HG03521 (cell line): ENCODE measurements around the gene FOXA1.

Source experiments
- ATAC-seq: cut with Tn5 transposase; IDR thresholded peaks from one replicate; pipeline ENCODE4 v1.9.1; 2021; ENCODE audit warnings: mild to moderate bottlenecking, moderate library complexity; ENCODE audit not compliant: unreplicated experiment

FOXA1 gene

DNA sequence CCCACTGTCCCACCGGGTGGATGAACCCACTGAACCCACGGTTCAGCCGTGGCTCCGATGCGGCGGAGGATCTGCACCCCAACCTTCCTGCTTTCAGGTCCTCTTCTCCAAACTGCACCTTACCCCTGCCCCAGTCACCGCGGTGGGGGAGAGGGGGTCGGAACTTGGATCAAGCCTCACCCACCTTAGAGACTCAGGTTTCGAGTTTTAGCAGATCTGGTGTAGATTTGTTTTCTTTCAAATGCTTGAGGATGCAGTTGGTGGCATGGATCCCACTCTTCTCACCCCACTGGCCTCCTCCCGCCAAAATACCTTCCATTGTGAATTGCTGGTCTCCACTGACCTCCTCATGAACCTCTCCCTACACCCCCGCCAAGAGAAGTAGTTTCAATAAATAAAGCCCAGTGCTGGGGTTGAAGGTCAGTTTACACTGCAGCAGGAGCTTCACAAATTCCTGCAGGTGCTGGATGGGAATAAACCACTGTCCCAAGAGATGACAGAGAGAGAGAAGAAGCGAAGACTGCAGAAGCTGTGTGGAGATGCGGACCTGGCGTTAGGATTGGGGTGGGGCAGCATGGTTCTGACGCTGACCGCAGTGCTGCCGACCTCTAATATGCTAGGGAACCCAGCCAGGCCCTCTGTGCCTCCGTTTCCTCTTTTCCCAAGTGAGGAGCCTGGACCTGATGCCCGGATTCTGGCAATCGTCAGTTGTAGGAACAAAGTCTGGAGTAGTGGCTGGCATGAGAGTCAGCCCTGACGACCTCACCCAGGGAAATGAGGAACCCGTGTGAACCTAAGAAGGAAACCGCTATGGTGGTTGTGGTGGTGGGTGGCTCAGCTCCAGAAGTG, 7.8 kb upstream of the FOXA1 start:
- no peak for ATAC-seq

DNA sequence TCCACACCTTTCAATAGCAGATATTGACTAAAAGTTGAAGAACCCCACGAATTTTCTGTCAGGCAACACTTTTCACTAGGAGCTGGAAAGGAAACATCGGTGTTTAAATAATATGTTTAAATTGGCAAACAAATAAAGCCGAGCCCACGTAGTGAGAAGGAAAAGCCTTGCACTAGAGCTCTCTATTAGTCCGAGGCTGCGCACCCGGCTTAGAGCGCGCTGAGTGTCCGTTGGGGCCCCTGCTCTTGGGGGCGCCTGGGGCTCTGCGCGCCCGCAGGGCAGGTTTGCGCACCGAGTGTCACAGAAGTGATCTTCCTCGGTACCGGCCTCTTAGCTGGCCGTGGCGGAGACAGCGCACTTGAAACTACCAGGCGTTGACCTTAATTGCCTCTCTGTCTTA, 6.8 kb upstream of the FOXA1 start:
- no peak for ATAC-seq

DNA sequence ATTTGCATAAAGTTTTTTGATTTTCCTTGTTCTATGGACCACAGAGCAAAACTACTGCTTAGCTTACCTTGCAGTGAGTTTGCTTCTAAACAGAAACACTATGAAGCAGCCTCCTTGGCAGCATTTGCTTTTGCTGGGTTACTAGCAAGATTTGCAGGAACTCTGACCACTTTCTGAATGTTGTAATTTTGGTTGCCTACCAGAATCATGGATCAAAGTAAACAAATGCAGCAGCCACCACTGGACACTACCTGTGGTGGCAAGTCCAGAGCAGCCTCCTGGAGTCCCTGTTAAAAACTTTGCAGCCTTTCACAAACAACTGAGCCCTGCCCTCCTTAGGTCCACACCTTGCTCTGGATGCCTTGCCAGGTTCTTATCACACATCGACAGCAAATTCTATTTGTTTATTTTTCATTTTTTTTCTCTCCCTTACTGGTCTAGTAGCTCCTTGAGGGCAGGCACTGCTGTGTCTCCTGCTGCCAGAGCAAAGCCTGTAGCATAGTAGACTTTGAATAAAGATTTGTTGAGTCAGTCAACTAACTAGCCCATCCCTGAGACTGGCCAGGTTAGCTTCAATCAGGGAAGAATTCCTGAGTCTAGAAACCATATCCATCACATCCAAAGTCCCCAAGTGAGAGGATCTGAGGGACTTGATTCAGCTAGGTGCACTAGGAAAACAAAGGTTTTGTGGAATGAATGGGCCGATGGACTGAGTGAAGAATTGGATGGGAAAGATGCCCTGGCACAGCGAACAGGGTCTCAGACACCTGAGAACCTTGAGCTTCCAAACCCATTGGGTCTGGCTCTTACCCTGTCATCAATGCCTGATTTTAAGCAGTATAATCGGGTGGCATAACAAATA, 6.1 kb upstream of the FOXA1 start:
- no peak for ATAC-seq

DNA sequence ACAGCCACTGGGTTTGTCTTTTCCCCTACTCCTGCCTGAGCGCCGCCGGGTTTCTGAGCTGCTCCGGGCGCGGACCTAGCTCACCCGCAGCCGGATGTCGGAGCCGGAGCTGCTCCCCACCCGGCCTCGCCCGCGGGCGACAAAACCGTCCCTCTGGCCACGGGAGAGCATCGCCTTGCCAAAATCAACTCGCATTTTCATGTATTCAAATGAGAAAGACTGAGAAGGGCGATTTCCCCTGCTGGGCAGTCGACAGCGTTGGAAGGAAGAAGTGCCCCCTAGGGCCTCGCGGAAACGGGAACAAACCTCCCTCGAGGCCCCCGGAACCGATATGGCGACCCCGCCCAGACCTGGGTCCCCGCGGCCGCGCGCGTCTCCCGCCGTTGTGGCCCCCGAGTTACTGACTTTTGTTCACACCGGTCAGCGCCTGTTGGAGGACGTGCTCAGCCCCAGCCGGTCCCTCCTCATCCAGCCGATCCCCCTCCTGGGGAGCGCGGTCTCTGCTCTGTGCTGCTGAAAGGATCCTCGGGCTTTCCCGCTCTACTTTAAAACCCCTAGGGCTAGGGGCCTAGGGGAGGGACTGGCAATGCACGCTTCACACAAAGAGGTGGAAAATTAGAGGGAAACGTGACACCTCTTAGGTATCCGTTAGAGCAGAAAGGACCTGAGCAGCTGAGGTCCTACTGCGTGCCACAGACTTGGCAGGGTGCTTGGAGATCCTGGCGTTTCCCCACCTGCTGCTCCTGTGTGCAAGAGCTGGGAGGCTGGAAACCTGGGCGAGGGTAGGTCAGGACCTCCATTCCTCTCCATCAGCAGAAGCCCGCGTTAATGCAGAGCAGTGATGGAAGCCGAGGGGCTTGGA, 4.7 kb upstream of the FOXA1 start:
- no peak for ATAC-seq

DNA sequence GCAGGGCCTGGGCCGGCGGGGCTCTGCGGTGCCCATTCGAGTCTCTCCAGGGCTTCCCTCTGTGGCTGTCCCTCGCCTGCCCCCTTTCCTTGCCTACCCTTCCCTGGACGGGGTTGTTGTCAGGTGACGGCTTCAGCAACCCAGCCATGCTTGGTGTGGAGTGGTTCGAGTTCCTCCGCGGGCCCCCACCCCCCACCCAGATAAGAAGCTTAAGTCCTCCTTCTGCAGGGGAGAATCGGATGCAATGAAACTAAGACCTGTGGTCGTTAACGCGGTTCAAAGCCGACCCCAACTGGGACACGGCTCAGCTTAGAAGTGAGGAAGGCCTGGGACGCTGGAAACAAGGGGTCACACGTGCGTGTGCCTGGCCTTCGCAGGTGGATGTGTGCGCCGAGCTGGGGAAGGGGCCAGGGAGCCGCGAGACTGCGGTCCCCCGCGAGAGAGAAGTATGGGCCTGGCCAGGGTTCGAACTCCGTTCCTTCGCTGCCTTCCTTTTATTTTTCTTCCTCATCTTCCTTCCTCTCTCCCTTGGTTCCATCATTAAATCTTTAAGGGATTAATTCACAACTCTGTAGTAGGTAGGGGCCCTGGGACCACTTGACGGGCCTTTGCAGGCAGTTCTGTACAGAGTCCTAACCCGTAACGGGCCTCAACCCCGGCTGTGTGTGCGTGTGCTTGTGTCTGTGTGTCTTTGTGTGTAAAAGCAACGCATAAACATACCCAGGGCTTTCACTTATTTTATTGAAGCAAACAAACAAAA, 3.9 kb upstream of the FOXA1 start:
- no peak for ATAC-seq

DNA sequence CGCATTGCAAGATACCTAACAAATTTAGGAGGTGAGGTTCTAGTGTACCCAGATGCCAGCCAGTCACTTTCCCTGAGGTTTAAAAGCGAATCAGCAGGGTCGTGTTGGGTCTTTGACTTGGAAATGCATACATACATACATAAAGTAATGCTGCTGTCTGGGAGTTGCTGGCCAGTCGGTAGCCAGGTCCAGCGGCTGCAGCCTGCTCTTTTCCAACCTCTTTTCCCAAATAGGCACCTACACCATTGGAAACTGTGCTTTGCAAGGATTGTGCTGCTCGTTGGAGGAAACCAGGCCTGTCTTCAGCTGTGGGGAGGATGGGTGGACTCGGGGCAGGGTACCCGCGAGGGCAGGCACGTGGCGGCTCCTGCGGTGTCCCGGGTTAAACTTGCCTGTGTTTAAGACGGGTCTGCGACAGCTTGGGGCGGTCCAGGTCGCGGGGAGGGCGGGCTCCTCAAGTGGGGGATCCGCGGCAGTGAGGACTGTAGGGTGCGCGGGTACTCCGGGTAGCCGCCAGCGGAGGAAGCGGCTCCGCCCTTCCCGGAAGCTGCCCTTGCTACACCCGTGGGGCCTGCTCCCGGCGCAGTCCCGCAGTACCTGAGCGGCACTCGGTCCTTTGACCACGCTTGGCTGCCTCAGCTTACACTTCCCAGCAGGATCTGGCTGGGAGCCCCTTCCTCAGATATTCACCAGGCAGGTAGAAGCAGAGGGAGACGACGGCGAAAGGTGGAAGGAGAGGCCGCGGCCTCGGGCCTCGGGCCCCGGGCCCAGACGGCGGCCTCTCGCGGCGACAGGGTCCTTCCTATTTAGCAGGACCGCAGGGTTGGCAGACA, 3.1 kb upstream of the FOXA1 start:
- ATAC-seq = no peak

DNA sequence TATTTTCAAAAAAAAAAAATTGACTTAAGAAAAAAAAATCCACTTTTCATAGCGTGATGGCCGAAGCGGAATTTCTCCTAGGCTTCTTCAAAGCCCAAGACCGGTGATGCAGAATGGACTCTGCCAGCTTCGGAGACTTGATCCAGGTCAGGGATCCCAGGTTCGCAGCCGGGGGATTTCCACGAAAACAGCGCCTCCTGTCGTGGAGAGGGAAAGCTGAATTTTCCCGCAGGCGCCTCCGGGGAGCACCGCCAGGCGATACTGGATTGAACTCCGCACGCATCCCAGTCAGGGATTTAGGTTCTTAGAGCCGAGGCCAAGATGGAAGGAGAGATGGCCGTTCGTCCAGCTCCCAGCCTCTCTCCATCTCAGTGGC, 2.5 kb upstream of the FOXA1 start:
- ATAC-seq = no peak

DNA sequence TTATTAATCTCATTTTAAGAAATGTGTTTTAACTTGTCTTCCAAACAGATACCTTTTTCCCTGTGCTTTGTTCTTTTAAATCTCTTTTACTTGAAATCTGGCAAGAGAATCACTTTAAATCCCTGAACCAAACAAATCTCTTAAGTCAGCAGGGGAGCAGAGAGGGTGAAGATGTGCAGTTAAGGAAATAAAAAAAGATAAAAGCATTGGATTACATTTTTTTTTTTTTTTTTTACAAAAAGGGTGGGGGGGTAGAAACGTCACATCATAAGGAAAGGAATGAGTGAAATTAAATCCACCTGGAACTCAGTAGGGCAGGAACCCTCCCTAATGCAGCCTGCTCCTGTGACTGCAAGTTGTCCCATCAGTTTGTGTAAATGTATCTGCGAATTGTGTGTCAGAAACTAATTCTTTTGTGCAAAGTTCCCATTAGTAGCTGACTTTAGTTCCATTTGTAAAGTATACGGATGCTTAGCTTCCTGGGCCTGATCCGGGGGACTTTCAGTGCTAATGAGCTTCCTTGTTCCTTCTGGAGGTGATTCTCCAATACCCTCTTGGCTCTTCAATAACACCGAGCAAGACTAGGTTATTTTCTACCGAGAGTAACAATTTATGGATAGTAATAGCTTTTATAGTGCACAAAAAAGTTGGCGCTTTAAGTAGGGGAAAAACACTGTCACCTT, 1.9 kb upstream of the FOXA1 start:
- no peak for ATAC-seq

DNA sequence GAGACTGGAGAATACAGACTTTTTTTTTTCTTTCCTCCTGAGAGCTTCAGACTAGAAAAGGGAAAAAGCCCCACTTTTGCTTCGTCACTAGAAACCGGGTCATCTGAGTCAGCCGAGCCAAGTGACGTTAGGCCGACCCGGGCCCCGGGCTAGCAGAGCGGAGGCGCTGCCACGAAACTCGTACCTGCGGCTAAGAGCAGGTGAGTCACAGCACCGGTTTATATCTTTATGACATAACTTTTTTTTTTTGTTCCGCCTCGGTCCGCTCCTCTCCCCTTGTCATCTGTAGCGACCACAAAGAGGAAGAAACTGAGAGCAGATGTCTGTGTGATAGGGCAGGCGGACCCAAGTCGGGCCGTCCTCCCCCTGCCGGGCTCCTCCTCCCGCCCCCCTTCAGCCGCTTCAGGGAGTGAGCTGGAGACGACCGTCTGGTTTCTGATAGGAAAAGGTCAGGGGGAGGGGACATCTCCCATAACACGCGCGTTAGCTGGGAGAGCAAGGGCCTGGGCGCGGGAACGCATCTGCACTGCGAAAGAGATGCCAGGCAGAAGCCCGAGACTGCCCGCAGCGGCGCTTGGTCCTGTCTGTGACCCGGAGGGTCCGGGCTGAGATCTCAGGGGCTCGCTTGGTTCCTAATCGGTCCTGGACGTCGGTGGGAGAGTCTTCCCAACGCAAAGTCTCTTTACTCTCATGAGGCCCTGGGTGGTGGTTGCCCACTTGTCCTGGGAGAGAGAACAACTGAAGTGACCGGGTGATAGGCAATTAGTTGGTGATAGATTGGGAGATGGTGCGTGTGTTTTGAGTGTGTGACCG, 966 bp upstream of the FOXA1 start:
- peak; percentile 47 for ATAC-seq

DNA sequence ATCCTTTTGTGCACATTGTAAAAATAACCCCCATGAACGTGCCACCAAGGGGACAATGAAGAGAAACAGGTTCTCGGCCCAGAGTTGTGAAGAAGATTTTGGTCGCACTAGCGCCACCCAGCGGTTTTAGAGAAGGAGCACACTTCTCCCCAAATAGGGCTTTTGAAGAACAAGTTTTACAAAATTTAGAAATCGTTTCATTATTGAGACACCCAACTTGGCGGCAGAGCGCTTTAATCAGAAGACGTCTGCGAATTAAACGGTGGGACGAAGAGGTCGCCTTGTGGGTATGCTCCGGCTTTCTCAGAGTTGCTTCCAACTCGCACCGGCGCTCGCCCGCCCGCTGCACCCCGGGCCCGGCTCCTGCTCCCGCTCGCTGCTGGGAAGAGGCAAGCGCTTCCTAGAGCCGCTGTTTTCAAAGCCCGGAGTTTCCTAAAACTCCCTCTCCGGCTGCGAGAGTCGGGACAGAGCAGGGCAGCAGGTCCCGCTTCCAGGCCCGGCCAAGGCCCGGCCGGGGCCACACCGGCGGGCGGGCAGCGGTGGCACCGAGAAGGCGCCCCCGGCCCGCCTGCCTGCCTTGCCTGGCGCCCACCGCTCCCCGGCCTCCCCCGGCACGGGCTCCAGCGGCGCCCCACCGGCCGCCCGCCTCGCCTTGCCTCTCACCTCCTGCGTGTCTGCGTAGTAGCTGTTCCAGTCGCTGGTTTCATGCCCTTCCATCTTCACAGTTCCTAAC, 645 bp downstream of the FOXA1 start:
- ATAC-seq = no peak

DNA sequence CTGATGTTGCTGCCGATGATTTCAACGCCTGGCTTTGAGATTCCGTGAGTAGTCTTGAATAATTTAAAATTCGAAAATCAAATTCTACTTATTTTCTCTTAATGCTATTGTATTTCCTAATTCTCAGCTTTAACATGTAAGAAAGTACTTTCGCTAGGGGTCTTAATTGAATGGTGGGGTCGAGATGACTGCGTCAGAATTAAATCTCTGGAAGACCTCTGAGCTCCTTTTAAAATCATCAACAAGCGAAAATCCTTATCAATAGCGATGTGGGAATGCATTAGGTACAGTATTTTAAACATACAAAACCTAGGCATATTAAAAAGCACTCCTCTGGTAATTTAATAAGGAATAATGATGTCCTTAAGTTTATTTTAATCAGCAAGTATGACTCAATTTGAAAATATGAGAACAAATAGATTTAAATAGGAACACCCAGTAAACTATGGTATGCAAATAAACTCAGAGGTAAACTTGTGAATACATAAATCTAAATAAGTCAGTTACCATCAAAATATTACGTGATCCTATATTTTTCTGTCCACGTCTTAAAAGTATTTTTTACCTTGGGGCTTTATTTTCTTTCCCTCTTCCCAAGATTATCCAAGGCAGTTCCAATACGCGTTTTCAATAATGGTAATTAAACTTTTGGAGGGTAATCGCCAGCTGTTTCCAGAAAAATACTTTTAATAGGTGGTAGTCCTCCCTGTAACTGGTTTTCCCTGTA, 1.4 kb downstream of the FOXA1 start:
- no peak for ATAC-seq

DNA sequence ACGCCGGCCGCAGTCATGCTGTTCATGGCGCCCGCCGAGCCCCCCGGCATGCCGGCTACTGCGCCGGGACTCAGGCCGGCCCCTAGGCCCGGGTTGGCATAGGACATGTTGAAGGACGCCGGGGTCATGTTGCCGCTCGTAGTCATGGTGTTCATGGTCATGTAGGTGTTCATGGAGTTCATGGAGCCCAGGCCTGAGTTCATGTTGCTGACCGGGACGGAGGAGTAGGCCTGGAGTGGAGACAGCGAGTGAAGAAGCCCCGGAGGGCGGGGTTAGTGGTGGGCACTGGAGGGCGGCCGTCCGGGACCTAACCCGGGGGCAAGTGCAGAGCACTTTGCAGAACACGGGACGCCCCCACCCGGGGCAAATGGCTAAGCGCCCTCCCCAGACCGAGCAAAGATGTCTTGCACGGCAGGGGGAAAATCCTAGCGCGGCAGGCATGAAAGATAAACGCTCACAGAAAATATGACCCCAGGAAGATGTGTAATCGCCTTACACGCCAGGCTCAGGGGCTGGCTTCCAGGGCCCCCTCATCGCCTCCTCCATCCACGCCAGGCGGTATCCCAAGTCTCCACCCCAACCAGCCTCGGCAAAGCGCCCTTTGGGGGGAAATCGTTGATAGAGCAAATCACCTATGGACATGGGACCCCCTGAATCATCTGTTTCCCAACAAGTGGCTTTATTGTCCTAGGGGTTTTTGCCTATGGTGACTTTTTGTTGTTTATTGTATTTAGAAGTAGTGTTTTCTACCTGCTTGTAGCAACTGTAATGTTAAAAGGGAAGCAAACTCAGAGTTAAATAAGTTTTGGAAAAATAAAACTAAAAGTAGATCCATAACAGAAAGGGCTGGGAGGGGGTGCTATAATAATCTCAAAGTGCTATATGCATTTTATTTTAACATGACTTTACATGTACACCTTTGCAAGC, 2.3 kb downstream of the FOXA1 start:
- no peak for ATAC-seq

DNA sequence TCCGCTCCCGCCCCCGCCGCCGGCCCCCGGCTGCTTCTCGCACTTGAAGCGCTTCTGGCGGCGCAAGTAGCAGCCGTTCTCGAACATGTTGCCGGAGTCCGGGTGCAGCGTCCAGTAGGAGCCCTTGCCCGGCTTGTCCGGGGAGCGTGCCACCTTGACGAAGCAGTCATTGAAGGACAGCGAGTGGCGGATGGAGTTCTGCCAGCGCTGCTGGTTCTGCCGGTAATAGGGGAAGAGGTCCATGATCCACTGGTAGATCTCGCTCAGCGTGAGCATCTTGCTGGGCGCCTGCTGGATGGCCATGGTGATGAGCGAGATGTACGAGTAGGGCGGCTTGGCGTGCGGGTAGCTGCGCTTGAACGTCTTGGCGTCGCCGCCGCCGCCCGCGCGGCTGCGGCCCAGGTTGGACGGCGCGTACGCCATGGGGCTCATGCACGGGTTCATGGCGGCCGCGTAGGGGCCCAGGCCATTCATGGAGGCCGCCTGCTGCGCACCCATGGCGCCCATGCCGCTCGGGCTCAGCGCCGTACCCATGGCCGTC, 3.0 kb downstream of the FOXA1 start:
- ATAC-seq = no peak

DNA sequence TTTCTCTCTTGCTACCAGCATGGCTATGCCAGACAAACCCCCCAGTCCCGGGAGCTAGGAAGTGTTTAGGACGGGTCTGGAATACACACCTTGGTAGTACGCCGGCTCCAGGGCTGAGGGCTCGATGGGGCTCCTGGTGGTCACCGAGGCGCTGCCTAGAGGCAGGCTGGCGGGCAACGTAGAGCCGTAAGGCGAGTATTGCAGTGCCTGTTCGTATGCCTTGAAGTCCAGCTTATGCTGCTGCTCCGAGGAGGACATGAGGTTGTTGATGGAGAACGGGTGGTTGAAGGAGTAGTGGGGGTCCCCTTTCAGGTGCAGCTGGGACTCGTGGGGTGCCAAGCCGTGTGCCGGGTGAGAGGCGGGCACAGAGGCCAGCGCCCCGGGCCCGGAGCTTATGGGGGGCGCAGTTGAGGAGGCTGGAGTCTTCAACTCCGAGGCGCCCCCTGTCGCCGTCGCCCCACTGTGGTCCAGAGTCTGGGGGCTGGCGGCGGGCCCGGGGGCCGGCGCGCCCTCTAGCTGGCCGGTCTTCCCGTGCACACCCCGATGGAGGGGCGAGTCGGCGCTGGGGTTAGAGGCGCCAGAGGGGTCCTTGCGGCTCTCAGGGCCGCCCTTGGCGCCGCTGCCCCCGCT, 3.6 kb downstream of the FOXA1 start:
- no peak for ATAC-seq
